CD14-positive monocyte (primary cell): ENCODE data around the gene TMEM135. TPM values are rescaled to one million over a fixed set of nuclear protein-coding genes. Genes with fewer than 3 reads are reported as not detected.

Experiments used
- DNase-seq, 3 donors: peaks; one replicate each; pipeline ENCODE4 v3.0.0-alpha.2; 2011 to 2022
- H2AFZ ChIP-seq: 2 replicates; pipeline ENCODE4 v1.6.0; 2012; ENCODE audit warnings: mild to moderate bottlenecking, low read depth, low read length, inconsistent platforms; ENCODE audit not compliant: insufficient read depth, poor library complexity, severe bottlenecking
- H3K27ac ChIP-seq, 2 donors: 1 replicate in 1 of 2; 2 replicates in 1 of 2; pipeline ENCODE4 v1.5.1; 2012 to 2013; ENCODE audit warnings: low read length in 2 of 2, control low read depth in 1 of 2, inconsistent platforms in 1 of 2, low read depth in 1 of 2, mild to moderate bottlenecking in 1 of 2
- H3K27me3 ChIP-seq, 2 donors: one replicate each; pipeline versions ENCODE4 v1.6.0 to v1.6.1; 2011 to 2013; ENCODE audit warnings: low read length in 2 of 2; ENCODE audit not compliant: control insufficient read depth in 2 of 2, insufficient read depth in 2 of 2
- H3K36me3 ChIP-seq, 2 donors: replicated peaks in 1 of 2; 1 replicate in 1 of 2; 2 replicates in 1 of 2; pipeline versions ENCODE4 v1.5.1 to v1.6.1; 2012 to 2013; ENCODE audit warnings: low read length in 2 of 2, control low read depth in 1 of 2, inconsistent platforms in 1 of 2, mild to moderate bottlenecking in 1 of 2; ENCODE audit not compliant: insufficient read depth in 2 of 2, control insufficient read depth in 1 of 2
- H3K4me1 ChIP-seq, 2 donors: 1 replicate in 1 of 2; 2 replicates in 1 of 2; pipeline versions ENCODE4 v1.5.1 to v1.6.1; 2012 to 2013; ENCODE audit warnings: low read length in 2 of 2, control low read depth in 1 of 2, inconsistent platforms in 1 of 2, mild to moderate bottlenecking in 1 of 2, moderate library complexity in 1 of 2; ENCODE audit not compliant: insufficient read depth in 2 of 2, control insufficient read depth in 1 of 2
- H3K4me2 ChIP-seq: replicated peaks from 2 replicates; pipeline ENCODE3; 2012; ENCODE audit warnings: low read length, moderate library complexity, mild to moderate bottlenecking; ENCODE audit not compliant: poor library complexity, severe bottlenecking; ENCODE audit errors: extremely low read depth
- H3K4me3 ChIP-seq, 3 experiments: fragments of 200-600 bp in 1 of 3; sonication (generic) in 1 of 3; replicated peaks in 1 of 3; 1 replicate in 2 of 3; 2 replicates in 1 of 3; pipeline ENCODE4 v1.5.1; 2011 to 2013; ENCODE audit warnings: low read length in 3 of 3, mild to moderate bottlenecking in 3 of 3, control low read depth in 2 of 3, low read depth in 2 of 3, inconsistent platforms in 1 of 3, moderate library complexity in 1 of 3
- H3K79me2 ChIP-seq: 2 replicates; pipeline ENCODE4 v1.6.0; 2012; ENCODE audit warnings: mild to moderate bottlenecking, control low read depth, inconsistent platforms, low read length, moderate library complexity; ENCODE audit not compliant: insufficient read depth
- H3K9ac ChIP-seq: 2 replicates; pipeline ENCODE4 v1.6.0; 2017; ENCODE audit warnings: low read length, mild to moderate bottlenecking; ENCODE audit not compliant: insufficient read depth, poor library complexity, severe bottlenecking
- H3K9me3 ChIP-seq, 2 donors: replicated peaks in 1 of 2; 1 replicate in 1 of 2; 2 replicates in 1 of 2; pipeline versions ENCODE4 v1.5.1 to v1.6.1; 2012 to 2013; ENCODE audit warnings: low read length in 2 of 2, control low read depth in 1 of 2; ENCODE audit not compliant: control insufficient read depth in 1 of 2, insufficient read depth in 1 of 2
- H4K20me1 ChIP-seq: 2 replicates; pipeline ENCODE4 v1.6.0; 2012; ENCODE audit warnings: mild to moderate bottlenecking, low read length, control low read depth, moderate library complexity; ENCODE audit not compliant: insufficient read depth
- H3K27ac Mint-ChIP-seq, 7 donors: one replicate each; pipeline ENCODE4 v1.8.0; 2020; ENCODE audit warnings: mild to moderate bottlenecking in 7 of 7, mixed read lengths in 7 of 7, moderate library complexity in 6 of 7, inconsistent platforms in 2 of 7
- H3K27me3 Mint-ChIP-seq, 3 donors: one replicate each; pipeline ENCODE4 v1.8.0; 2021 to 2022; ENCODE audit warnings: low read depth in 3 of 3, mild to moderate bottlenecking in 3 of 3, mixed read lengths in 3 of 3, moderate library complexity in 3 of 3, inconsistent platforms in 1 of 3
- H3K36me3 Mint-ChIP-seq, 2 donors: one replicate each; pipeline ENCODE4 v1.8.0; 2020; ENCODE audit warnings: mixed read lengths in 2 of 2, inconsistent platforms in 1 of 2, mild to moderate bottlenecking in 1 of 2
- H3K4me1 Mint-ChIP-seq: one replicate; pipeline ENCODE4 v1.8.0; 2020; ENCODE audit warnings: mild to moderate bottlenecking, mixed read lengths
- H3K4me3 Mint-ChIP-seq, 2 donors: one replicate each; pipeline ENCODE4 v1.8.0; 2020; ENCODE audit warnings: mild to moderate bottlenecking in 2 of 2, mixed read lengths in 2 of 2, moderate library complexity in 1 of 2
- H3K9me3 Mint-ChIP-seq, 7 donors: one replicate each; pipeline ENCODE4 v1.8.0; 2020 to 2022; ENCODE audit warnings: mixed read lengths in 7 of 7, mild to moderate bottlenecking in 6 of 7, moderate library complexity in 6 of 7, inconsistent platforms in 2 of 7
- CTCF ChIP-seq: fragments of 200-600 bp; IDR thresholded peaks from one replicate; pipeline ENCODE4 v1.8.0; 2022; ENCODE audit warnings: antibody characterized with exemption, mild to moderate bottlenecking
- WGBS: methylation state at CpG from one replicate; pipeline ENCODE4 v1.1.5; 2013; ENCODE audit warnings: missing lambda C conversion rate; ENCODE audit not compliant: insufficient coverage; 5-methylcytosine and 5-hydroxymethylcytosine counted together
- intact Hi-C, 2 donors: fragments of 100-400 bp; cut with micrococcal nuclease; formaldehyde crosslinking; loops; one replicate each; pipeline versions ENCODE4 v1.15.0 to v1.15.1; 2023
- polyA plus RNA-seq, 3 donors: library from polyadenylated mRNA; depleted of rRNA in 1 of 3; unstranded in 2 of 3; stranded (reverse) in 1 of 3; fragments of 300-500 nt in 2 of 3; fragments of >200 nt in 1 of 3; fragmentation: Illumina TruSeq in 2 of 3; gene quantifications; 1 replicate in 2 of 3; 2 replicates in 1 of 3; pipeline ENCODE4 v1.2.3, GENCODE V29; 2012 to 2021

Gene TMEM135
- polyA plus RNA-seq, 3 donors = 2.7 to 8.4 (median 5.9) TPM

GRCh38 chr11:87228820-87229219, 191.1 kb downstream of the TMEM135 start:
- Histone ChIP-seq H3K9ac (no peak overlapping the region), H3K4me1 (no peaks in the 10 kb centered on the region), H3K36me3 (no peaks in the 10 kb centered on the region), H3K79me2 (no peaks in the 10 kb centered on the region), H3K4me3 (no peak overlapping the region), H3K27ac (no peak overlapping the region), H4K20me1 (no peaks in the 10 kb centered on the region), H2AFZ (no peak overlapping the region), H3K9me3 (peaks cover 7 to 9% of the 10 kb centered on the region in 2 donors), H3K4me2 (no peak overlapping the region), H3K27me3 (no peaks in the 10 kb centered on the region)
- no peaks in the 10 kb centered on the region for H3K27me3 Mint-ChIP-seq
- WGBS = no CpG with 5 or more reads among the region's 2 CpGs
- H3K27ac Mint-ChIP-seq = no peak overlapping the region
- no peaks in the 10 kb centered on the region for H3K36me3 Mint-ChIP-seq
- intact Hi-C loops = no loop called here
- H3K9me3 Mint-ChIP-seq = peaks cover 0 to 13% (median 7%) of the 10 kb centered on the region in 7 donors
- DNase-seq = no peak
- no peaks in the 10 kb centered on the region for H3K4me1 Mint-ChIP-seq
- H3K4me3 Mint-ChIP-seq = no peak overlapping the region
- no peak for TF ChIP-seq CTCF

- intact Hi-C loops = no loop called here
- Mint-ChIP-seq H3K36me3 (no peaks in the 10 kb centered on the region), H3K27ac (no peak overlapping the region), H3K27me3 (no peaks in the 10 kb centered on the region), H3K9me3 (peaks cover 0 to 13% (median 7%) of the 10 kb centered on the region in 7 donors), H3K4me3 (no peak overlapping the region), H3K4me1 (no peaks in the 10 kb centered on the region)
- WGBS = 100% methylated on average over 2 of the region's 2 CpGs
- TF ChIP-seq CTCF = no peak
- no peak overlapping the region for H3K27ac ChIP-seq
- no peaks in the 10 kb centered on the region for H3K79me2 ChIP-seq
- no peak overlapping the region for H3K4me3 ChIP-seq
- peaks cover 7 to 9% of the 10 kb centered on the region in 2 donors for H3K9me3 ChIP-seq
- no peak overlapping the region for H3K4me2 ChIP-seq
- H3K27me3 ChIP-seq = no peaks in the 10 kb centered on the region
- no peaks in the 10 kb centered on the region for H3K36me3 ChIP-seq
- no peak overlapping the region for H2AFZ ChIP-seq
- H4K20me1 ChIP-seq = no peaks in the 10 kb centered on the region
- no peak overlapping the region for H3K9ac ChIP-seq
- H3K4me1 ChIP-seq = no peaks in the 10 kb centered on the region
- DNase-seq = no peak
Measured at GRCh38 chr11:87230995-87231394, 193.3 kb downstream of the TMEM135 start.
